Cardiac fibroblast (primary cell): ENCODE measurements around the gene C6orf118.

Experiments
- DNase-seq, 2 donors: peaks; one replicate each; pipeline versions ENCODE4 v3.0.0 to v3.0.0-alpha.2; 2010; ENCODE audit warnings: low read depth in 2 of 2
- H3K4me3 ChIP-seq, 2 donors: replicated peaks in 1 of 2; 1 replicate in 1 of 2; 2 replicates in 1 of 2; pipeline ENCODE4 v1.5.1; 2011; ENCODE audit warnings: low read depth in 2 of 2, low read length in 2 of 2, mild to moderate bottlenecking in 2 of 2, moderate library complexity in 1 of 2
- TF ChIP-seq, protein P1 (sequence below): IDR thresholded peaks from one replicate; pipeline ENCODE4 v1.5.1; 2011; ENCODE audit warnings: low read depth, mild to moderate bottlenecking, low read length, inconsistent platforms

C6orf118 gene

DNA sequence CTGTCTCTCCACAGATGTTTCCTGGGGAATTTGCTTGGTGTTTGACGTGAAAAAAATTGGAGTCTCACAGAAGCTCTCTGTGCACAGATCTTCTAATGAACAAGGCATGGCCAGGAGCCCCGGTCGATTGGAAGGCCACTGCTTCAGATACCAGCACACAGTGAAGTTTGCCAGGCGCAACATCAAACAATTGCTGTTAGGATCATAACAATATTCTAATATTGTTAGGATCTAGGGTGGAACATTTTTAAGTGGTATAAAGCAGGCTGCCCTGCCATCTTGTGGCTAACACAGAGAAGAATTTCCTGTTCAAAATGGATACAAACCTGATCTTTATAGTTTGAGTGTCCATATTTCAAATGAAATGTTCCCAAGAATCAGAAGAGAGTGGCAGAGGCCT, 64.1 kb downstream of the C6orf118 start:
- TF ChIP-seq, protein P1, sequence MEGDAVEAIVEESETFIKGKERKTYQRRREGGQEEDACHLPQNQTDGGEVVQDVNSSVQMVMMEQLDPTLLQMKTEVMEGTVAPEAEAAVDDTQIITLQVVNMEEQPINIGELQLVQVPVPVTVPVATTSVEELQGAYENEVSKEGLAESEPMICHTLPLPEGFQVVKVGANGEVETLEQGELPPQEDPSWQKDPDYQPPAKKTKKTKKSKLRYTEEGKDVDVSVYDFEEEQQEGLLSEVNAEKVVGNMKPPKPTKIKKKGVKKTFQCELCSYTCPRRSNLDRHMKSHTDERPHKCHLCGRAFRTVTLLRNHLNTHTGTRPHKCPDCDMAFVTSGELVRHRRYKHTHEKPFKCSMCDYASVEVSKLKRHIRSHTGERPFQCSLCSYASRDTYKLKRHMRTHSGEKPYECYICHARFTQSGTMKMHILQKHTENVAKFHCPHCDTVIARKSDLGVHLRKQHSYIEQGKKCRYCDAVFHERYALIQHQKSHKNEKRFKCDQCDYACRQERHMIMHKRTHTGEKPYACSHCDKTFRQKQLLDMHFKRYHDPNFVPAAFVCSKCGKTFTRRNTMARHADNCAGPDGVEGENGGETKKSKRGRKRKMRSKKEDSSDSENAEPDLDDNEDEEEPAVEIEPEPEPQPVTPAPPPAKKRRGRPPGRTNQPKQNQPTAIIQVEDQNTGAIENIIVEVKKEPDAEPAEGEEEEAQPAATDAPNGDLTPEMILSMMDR, result peak; percentile 42
- H3K4me3 ChIP-seq, result no peak overlapping the region
- peak; percentile 61 to 63 for DNase-seq

DNA sequence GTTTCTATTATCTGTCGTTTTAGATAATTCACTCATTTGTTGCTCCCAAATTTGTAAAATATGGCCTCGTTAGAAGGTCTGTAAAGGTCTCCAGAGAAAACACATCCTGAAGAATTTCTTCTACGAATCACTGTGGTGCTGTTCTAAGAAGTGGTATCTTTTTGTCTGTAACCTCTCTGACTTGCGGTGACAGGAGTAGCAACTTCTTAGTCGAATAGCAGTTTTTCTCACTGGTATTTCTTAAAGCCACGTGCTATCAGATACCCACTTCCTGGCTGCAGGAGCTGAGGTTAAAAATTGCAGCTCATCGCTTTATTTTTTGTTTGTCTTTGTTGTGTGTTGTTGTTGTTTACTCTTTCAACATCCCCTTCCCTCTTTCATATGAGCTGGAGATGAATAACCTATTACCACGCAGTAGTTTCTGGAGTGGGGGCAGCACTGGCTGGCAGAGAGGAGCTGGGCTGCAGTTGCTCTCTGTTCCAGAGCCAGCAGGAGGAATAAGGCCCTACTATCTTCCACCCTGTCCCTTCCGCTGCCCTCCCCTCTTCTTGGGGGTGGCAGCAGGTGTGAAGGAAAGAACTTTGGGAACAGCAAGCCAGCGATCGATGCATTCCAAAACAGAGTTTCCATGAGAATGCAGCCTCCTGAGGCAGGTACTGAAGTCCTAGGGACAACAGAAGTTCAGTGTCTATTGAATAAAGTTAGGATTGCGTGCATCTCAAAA, 64.7 kb downstream of the C6orf118 start:
- no peak for DNase-seq
- TF ChIP-seq, protein P1, result no peak
- no peak overlapping the region for H3K4me3 ChIP-seq

DNA sequence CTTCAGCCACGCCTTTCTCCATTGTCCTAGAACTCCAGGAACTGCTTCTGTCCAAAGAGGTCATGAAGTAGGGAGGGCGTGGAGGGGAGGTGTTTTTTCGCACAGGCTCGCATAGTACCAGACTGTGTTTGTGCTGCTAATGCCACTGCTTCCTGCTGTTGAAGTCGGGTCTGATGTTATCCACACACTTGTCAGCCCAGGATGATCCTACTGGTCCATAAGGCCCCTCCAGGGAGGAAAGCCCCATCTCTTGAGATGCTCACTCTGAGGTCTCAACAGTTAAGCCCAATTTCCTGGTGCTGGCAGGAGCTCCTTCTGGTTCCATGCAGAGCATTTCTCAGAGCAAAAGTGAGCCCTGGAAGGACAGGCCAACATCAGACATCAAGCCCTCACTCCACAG, 65.6 kb downstream of the C6orf118 start:
- H3K4me3 ChIP-seq, result no peak overlapping the region
- no peak for DNase-seq
- TF ChIP-seq, protein P1, result no peak

DNA sequence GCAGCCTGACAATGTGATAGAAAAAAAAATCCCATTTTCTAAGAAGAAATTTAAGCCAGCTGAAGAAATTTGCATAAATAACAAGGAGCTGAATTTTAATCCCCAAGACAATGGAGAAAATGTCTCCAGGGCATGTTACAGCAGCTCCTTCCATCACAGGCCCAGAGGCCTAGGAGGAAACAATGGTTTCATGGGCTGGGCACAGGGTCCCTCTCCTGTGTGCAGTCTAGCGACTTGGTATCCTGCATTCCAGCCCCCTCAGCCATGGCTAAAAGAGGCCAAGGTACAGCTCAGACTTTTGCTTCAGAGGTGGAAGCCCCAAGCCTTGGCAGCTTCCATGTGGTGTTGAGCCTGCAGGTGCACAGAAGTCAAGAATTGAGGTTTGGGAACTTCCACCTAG, 73.1 kb downstream of the C6orf118 start:
- TF ChIP-seq, protein P1, result no peak
- no peak for DNase-seq
- H3K4me3 ChIP-seq, result no peak overlapping the region

DNA sequence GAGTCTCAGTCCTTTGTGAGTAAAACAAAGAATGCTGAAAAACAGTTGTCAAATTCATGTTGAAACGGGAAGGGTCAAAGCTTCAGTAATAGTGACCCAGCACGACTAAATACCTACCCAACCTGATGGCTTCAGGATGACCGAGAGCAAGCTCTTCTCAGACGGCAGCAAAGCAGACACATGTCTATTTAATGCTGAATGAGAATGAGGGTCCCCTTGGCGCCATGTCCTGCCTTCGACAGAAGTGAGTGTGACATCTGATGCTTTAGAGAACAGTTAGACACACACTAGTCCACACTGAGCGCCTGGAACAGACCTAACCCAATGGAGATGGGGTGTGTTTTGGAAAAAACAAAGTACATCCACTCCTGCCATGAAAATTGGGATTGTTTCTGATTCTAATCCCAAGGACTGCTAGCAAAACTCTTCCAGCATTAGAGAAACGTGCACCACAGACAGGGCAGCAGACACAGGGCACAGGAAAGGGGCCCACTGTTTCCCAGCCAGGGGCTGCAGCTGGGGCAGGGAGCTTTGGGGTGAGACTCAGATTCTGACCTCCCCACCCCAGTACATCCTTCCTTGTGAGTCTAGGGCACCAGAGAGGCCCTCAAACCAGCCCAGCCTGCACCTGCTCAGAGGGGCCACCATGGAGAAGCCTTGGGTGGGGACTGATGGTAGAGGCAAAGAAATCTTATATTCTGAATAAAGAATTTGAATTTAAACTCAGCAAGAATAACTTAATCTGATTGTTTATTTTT, 76.5 kb downstream of the C6orf118 start:
- TF ChIP-seq, protein P1, result no peak
- no peak for DNase-seq
- no peak overlapping the region for H3K4me3 ChIP-seq

DNA sequence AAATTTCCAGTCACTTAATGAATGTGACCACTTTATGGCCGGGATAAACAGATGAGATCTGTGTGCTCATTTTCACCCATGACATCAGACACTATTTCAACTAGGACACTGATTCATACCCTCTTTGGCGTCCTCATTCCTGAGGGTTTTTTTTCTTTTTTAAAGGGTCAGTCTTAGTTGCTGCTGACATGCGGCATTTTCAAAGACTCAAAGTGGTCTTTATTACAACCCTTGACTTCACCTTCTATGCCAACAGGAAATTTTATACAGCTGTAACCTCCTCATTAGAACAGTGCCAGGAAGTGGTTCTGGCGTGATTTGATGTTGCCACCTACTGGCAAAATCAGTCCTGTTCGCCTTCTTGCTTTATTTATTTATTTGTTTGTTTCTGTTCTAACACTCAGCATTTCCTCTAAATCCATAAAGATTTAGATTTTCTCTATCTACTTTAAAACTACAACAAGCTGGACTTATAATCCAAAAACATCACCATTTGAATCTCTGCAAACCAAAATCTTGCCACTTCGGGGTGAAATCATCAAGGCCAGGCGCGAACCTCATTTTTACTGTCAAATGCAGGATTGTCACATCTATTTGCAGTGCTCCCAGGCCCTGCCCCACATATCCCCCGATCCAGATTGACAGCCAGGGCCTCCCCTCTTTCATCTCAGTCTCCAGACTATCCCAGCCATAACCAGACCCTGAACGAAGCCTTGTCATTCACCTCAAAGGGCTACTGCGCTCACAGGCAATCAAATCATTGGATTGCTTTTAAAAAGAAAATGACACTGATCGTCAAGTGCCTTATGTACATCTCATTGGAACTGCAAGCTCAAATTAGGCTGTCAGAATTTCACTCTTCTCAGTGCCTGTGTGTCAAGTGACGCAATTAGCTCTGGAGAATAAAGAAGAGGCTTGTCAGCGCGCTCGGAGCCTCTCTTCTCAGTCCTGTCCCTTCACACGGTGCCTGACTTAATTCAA, 77.5 kb downstream of the C6orf118 start:
- no peak overlapping the region for H3K4me3 ChIP-seq
- DNase-seq, result peak; percentile 66 to 78
- TF ChIP-seq, protein P1, result peak; percentile 66
